H1 (cell line): ENCODE data around the gene MYO7B. TPM values are rescaled to one million over a fixed set of nuclear protein-coding genes. Genes with fewer than 3 reads are reported as not detected.

Source experiments
- CTCF ChIA-PET: fragments of 300-600 bp; sonication (Branson Sonifier 250); formaldehyde crosslinking; loops from one replicate; lab custom pipeline; 2021; ENCODE audit not compliant: partially characterized antibody; lab: Charles Lee
- POLR2A ChIA-PET: fragments of 300-600 bp; sonication (Branson Sonifier 250); formaldehyde crosslinking; loops from one replicate; lab custom pipeline; 2021; ENCODE audit warnings: inconsistent platforms; ENCODE audit not compliant: partially characterized antibody; lab: Charles Lee
- DNase-seq, 2 experiments: peaks; one replicate each; pipeline versions ENCODE4 v3.0.0 to v3.0.0-alpha.2; 2010 to 2022; ENCODE audit warnings: low spot score in 2 of 2, low read depth in 1 of 2, mixed read lengths in 1 of 2
- FAIRE-seq: peaks from 2 replicates; lab custom pipeline; 2011; peaks lifted over from hg19 to GRCh38; lab: Jason Lieb, UNC
- H2AFZ ChIP-seq: 2 replicates; pipeline ENCODE4 v1.8.1; 2012; ENCODE audit warnings: low read length, inconsistent platforms
- H2AK5ac ChIP-seq: 2 replicates; pipeline ENCODE4 v1.6.1; 2013; ENCODE audit warnings: low read depth, low read length
- H2BK120ac ChIP-seq: replicated peaks from 2 replicates; pipeline ENCODE3; 2013; ENCODE audit warnings: low read depth, low read length, inconsistent platforms
- H2BK12ac ChIP-seq: 2 replicates; pipeline ENCODE4 v1.6.1; 2013; ENCODE audit warnings: low read depth, low read length
- H2BK15ac ChIP-seq: 2 replicates; pipeline ENCODE4 v1.6.1; 2013; ENCODE audit warnings: low read length
- H2BK20ac ChIP-seq: 2 replicates; pipeline ENCODE4 v1.6.1; 2013; ENCODE audit warnings: low read length
- H2BK5ac ChIP-seq: 2 replicates; pipeline ENCODE4 v1.6.1; 2013; ENCODE audit warnings: low read depth, low read length
- H3K14ac ChIP-seq: 2 replicates; pipeline ENCODE4 v1.6.1; 2013; ENCODE audit warnings: inconsistent platforms; ENCODE audit not compliant: insufficient read length
- H3K18ac ChIP-seq: 2 replicates; pipeline ENCODE4 v1.6.1; 2013; ENCODE audit warnings: low read length; ENCODE audit errors: extremely low read depth
- H3K23ac ChIP-seq: 2 replicates; pipeline ENCODE4 v1.6.1; 2013; ENCODE audit warnings: inconsistent platforms; ENCODE audit not compliant: insufficient read length
- H3K23me2 ChIP-seq: 2 replicates; pipeline ENCODE4 v1.6.1; 2013; ENCODE audit warnings: low read depth, low read length
- H3K27ac ChIP-seq: 2 replicates; pipeline ENCODE4 v1.6.1; 2011; ENCODE audit warnings: low read depth, low read length, inconsistent platforms
- H3K27me3 ChIP-seq, 4 experiments: replicated peaks in 1 of 4; 1 replicate in 1 of 4; 2 replicates in 3 of 4; pipeline versions ENCODE4 v1.6.1 to v1.8.1; 2011 to 2013; ENCODE audit warnings: low read length in 3 of 4, mild to moderate bottlenecking in 3 of 4, inconsistent platforms in 2 of 4, mixed read lengths in 2 of 4, moderate library complexity in 1 of 4; ENCODE audit not compliant: control insufficient read depth in 3 of 4, insufficient read depth in 3 of 4; ENCODE audit errors: extremely low read depth in 1 of 4
- H3K36me3 ChIP-seq, 4 experiments: 2 replicates each; pipeline versions ENCODE4 v1.6.1 to v1.8.1; 2011 to 2013; ENCODE audit warnings: mild to moderate bottlenecking in 4 of 4, low read length in 3 of 4, moderate library complexity in 2 of 4, control low read depth in 1 of 4, inconsistent platforms in 1 of 4; ENCODE audit not compliant: insufficient read depth in 4 of 4, control insufficient read depth in 2 of 4
- H3K4ac ChIP-seq: replicated peaks from 2 replicates; pipeline ENCODE3; 2013; ENCODE audit warnings: low read length, low read depth, mixed read lengths, inconsistent platforms; ENCODE audit not compliant: insufficient read length
- H3K4me1 ChIP-seq, 4 experiments: replicated peaks in 1 of 4; 1 replicate in 1 of 4; 2 replicates in 3 of 4; pipeline versions ENCODE4 v1.6.1 to v1.8.1; 2011 to 2013; ENCODE audit warnings: low read length in 3 of 4, inconsistent platforms in 2 of 4, mixed read lengths in 1 of 4; ENCODE audit not compliant: insufficient read depth in 4 of 4, control insufficient read depth in 3 of 4
- H3K4me2 ChIP-seq, 2 experiments: 2 replicates each; pipeline versions ENCODE4 v1.6.1 to v1.8.1; 2011 to 2013; ENCODE audit warnings: low read depth in 2 of 2, low read length in 2 of 2, control low read depth in 1 of 2, inconsistent platforms in 1 of 2, mild to moderate bottlenecking in 1 of 2; ENCODE audit not compliant: insufficient read depth in 1 of 2
- H3K4me3 ChIP-seq, 4 experiments: fragments of 200-600, 300-600 bp in 1 of 4; sonication (generic), shearing (Covaris generic), sonication (Bioruptor Twin) in 1 of 4; 2 replicates each; pipeline versions ENCODE4 v1.5.1 to v1.8.1; 2011 to 2016; ENCODE audit warnings: low read length in 4 of 4, low read depth in 3 of 4, control low read depth in 2 of 4, inconsistent platforms in 2 of 4, mild to moderate bottlenecking in 2 of 4, mixed read lengths in 1 of 4, moderate library complexity in 1 of 4; ENCODE audit not compliant: insufficient read depth in 2 of 4; ENCODE audit errors: extremely low read depth in 1 of 4
- H3K56ac ChIP-seq: replicated peaks from 2 replicates; pipeline ENCODE3; 2013; ENCODE audit warnings: low read depth, mild to moderate bottlenecking, mixed read lengths, low read length, inconsistent platforms; ENCODE audit not compliant: insufficient read length
- H3K79me1 ChIP-seq: 2 replicates; pipeline ENCODE4 v1.6.1; 2013; ENCODE audit warnings: low read depth, low read length, control low read depth
- H3K79me2 ChIP-seq, 2 experiments: 2 replicates each; pipeline versions ENCODE4 v1.6.1 to v1.8.1; 2012 to 2013; ENCODE audit warnings: low read length in 2 of 2, mild to moderate bottlenecking in 2 of 2, inconsistent platforms in 1 of 2; ENCODE audit not compliant: insufficient read depth in 2 of 2, control insufficient read depth in 1 of 2
- H3K9ac ChIP-seq, 4 experiments: replicated peaks in 1 of 4; 1 replicate in 1 of 4; 2 replicates in 3 of 4; pipeline versions ENCODE4 v1.6.1 to v1.8.1; 2011 to 2013; ENCODE audit warnings: low read depth in 3 of 4, low read length in 3 of 4, control low read depth in 2 of 4, mild to moderate bottlenecking in 2 of 4, moderate library complexity in 2 of 4, inconsistent platforms in 1 of 4; ENCODE audit errors: extremely low read depth in 1 of 4
- H3K9me3 ChIP-seq, 2 experiments: 2 replicates each; pipeline versions ENCODE4 v1.6.1 to v1.8.1; 2012 to 2013; ENCODE audit warnings: mild to moderate bottlenecking in 2 of 2, moderate library complexity in 2 of 2, control low read depth in 1 of 2, inconsistent platforms in 1 of 2, low read depth in 1 of 2, low read length in 1 of 2, mixed read lengths in 1 of 2; ENCODE audit not compliant: insufficient read depth in 2 of 2
- H4K20me1 ChIP-seq, 2 experiments: replicated peaks in 1 of 2; 2 replicates each; pipeline versions ENCODE3 to v1.8.1; 2011 to 2013; ENCODE audit warnings: inconsistent platforms in 2 of 2, low read length in 2 of 2, mild to moderate bottlenecking in 1 of 2; ENCODE audit not compliant: insufficient read depth in 2 of 2, control insufficient read depth in 1 of 2
- H4K5ac ChIP-seq: 2 replicates; pipeline ENCODE4 v1.6.1; 2013; ENCODE audit warnings: low read length, low read depth, mixed read lengths, inconsistent platforms; ENCODE audit not compliant: insufficient read length
- H4K8ac ChIP-seq: 2 replicates; pipeline ENCODE4 v1.8.0; 2013; ENCODE audit warnings: mild to moderate bottlenecking, moderate library complexity, low read length, inconsistent platforms; ENCODE audit not compliant: insufficient read depth; ENCODE audit errors: extremely low read depth
- H4K91ac ChIP-seq: replicated peaks from 2 replicates; pipeline ENCODE3; 2013; ENCODE audit warnings: low read length, mixed read lengths, inconsistent platforms; ENCODE audit not compliant: insufficient read length
- CTBP2 ChIP-seq: IDR thresholded peaks from 2 replicates; pipeline ENCODE4 v1.7.0; 2011; ENCODE audit warnings: borderline replicate concordance, mild to moderate bottlenecking, moderate library complexity, mixed read lengths, low read length; ENCODE audit not compliant: insufficient read depth, insufficient read length
- EP300 ChIP-seq, 2 experiments: IDR thresholded peaks; 1 replicate in 1 of 2; 2 replicates in 1 of 2; pipeline ENCODE4 v1.6.1; 2011 to 2012; ENCODE audit warnings: low read depth in 2 of 2, low read length in 2 of 2, mild to moderate bottlenecking in 2 of 2, borderline replicate concordance in 1 of 2, inconsistent platforms in 1 of 2, moderate library complexity in 1 of 2
- HDAC6 ChIP-seq: IDR thresholded peaks from one replicate; pipeline ENCODE4 v1.7.1; 2012; ENCODE audit warnings: low read depth, mild to moderate bottlenecking, inconsistent platforms, low read length, moderate library complexity
- MAFK ChIP-seq: IDR thresholded peaks from 2 replicates; pipeline ENCODE4 v1.6.1; 2012; ENCODE audit warnings: low read depth, mild to moderate bottlenecking, improper control_type of control experiment, low read length
- RAD21 ChIP-seq, 2 experiments: IDR thresholded peaks in 1 of 2; conservative IDR thresholded peaks in 1 of 2; 2 replicates each; pipeline ENCODE4 v1.6.1; 2011; ENCODE audit warnings: low read depth in 2 of 2, low read length in 2 of 2, improper control_type of control experiment in 1 of 2, inconsistent platforms in 1 of 2, mild to moderate bottlenecking in 1 of 2, moderate library complexity in 1 of 2
- RFX5 ChIP-seq: IDR thresholded peaks from 2 replicates; pipeline ENCODE4 v1.6.1; 2011; ENCODE audit warnings: low read depth, low read length, improper control_type of control experiment, borderline replicate concordance
- USF2 ChIP-seq: IDR thresholded peaks from 2 replicates; pipeline ENCODE4 v1.6.1; 2011; ENCODE audit warnings: low read length, improper control_type of control experiment
- WGBS, 2 experiments: shearing (Covaris generic) in 1 of 2; methylation state at CpG; one replicate each; pipeline versions ENCODE4 v1.1.6 to v1.1.7; 2013 to 2015; ENCODE audit warnings: low lambda C conversion rate in 2 of 2, mixed read lengths in 2 of 2, inconsistent platforms in 1 of 2, low coverage in 1 of 2, missing lambda C conversion rate in 1 of 2; ENCODE audit not compliant: insufficient replicate concordance in 2 of 2, insufficient coverage in 1 of 2, insufficient read length in 1 of 2; ENCODE audit errors: extremely low coverage in 1 of 2, missing lambda C conversion rate in 1 of 2; 5-methylcytosine and 5-hydroxymethylcytosine counted together
- polyA plus RNA-seq, 7 experiments: library from polyadenylated mRNA; depleted of rRNA in 3 of 7; stranded (reverse) in 5 of 7; unstranded in 2 of 7; fragments of >200 nt in 5 of 7; fragments of 200-250 nt in 2 of 7; gene quantifications; 1 replicate in 5 of 7; 2 replicates in 1 of 7; 4 replicates in 1 of 7; pipeline versions ENCODE4 v1.2.1 to v1.2.3, GENCODE V29; 2011 to 2013; ENCODE audit warnings: missing spikeins in 2 of 7, mixed read lengths in 2 of 7
- total RNA-seq: library from RNA; stranded (reverse); fragmentation: NEBNext Ultra II Directional; extraction: Animal tissue kit (Norgen Biotek cat#: 25700); gene quantifications from 2 replicates; pipeline ENCODE4 v1.2.1, GENCODE V29; 2021

Gene MYO7B
- total and polyA plus RNA-seq, 2 of the 8 experiments (the other 6 are each of a cell fraction or from before 2014, with no cell fraction given) = not detected

GRCh38 chr2:127663566-127664064 is 128.1 kb downstream of the MYO7B start:
- ChIA-PET CTCF (interaction anchor here (0.7 to 4.1 kb wide), 8 partner anchors 10 to 72 kb away, joined by 3 to 15 read pairs (median 5); no protein-coding TSS in a partner anchor), POLR2A (interaction anchor here (1.1 to 3.8 kb wide), 2 partner anchors 12 to 148 kb away, joined by 3 to 21 read pairs; partner anchors contain the start of genes LIMS2 and WDR33)
- no peak overlapping the region for H3K56ac ChIP-seq
- H3K9me3 ChIP-seq = no peaks in the 10 kb centered on the region
- H2BK20ac ChIP-seq = no peak overlapping the region
- no peak overlapping the region for H2BK15ac ChIP-seq
- no peaks in the 10 kb centered on the region for H3K79me1 ChIP-seq
- no peaks in the 10 kb centered on the region for H3K79me2 ChIP-seq
- H4K20me1 ChIP-seq = no peaks in the 10 kb centered on the region
- H2AK5ac ChIP-seq = no peak overlapping the region
- H2BK120ac ChIP-seq = no peak overlapping the region
- no peak overlapping the region for H2AFZ ChIP-seq
- H3K23me2 ChIP-seq = peaks cover 3% of the 10 kb centered on the region; the same call in 1 of the 2 replicates
- peaks cover 0 to 3% (median 0%) of the 10 kb centered on the region in 4 experiments; a peak in 4 of 7 replicates for H3K4me1 ChIP-seq
- no peak overlapping the region for H3K14ac ChIP-seq
- H2BK5ac ChIP-seq = no peak overlapping the region
- H3K4me3 ChIP-seq = peak overlapping the region in 1 of 4 experiments; percentile 63; a peak in 2 of 8 replicates
- no peak overlapping the region for H3K4ac ChIP-seq
- no peak for TF ChIP-seq RFX5
- no peak for TF ChIP-seq CTBP2
- TF ChIP-seq HDAC6 = no peak
- no peak for TF ChIP-seq MAFK
- no peak for TF ChIP-seq RAD21 (IDR thresholded peaks at IDR 0.05 in 1 of 2, conservative IDR thresholded peaks at IDR 0.05 in 1 of 2; ENCODE audit: low read depth in 2 of 2, low read length in 2 of 2)
- TF ChIP-seq EP300 (IDR thresholded peaks at IDR 0.05; ENCODE audit: borderline replicate concordance in 1 of 2, low read depth in 2 of 2, low read length in 2 of 2) = no peak
- no peak for TF ChIP-seq USF2
- TF ChIP-seq, all 59 proteins: peak for 0
- DNase-seq = no peak
- Histone ChIP-seq H4K91ac (no peak overlapping the region), H3K23ac (no peak overlapping the region), H3K9ac (no peak overlapping the region), H3K18ac (no peak overlapping the region), H4K8ac (no peak overlapping the region), H4K5ac (no peak overlapping the region), H3K36me3 (no peaks in the 10 kb centered on the region), H3K27me3 (peaks cover 9 to 33% (median 25%) of the 10 kb centered on the region in 4 experiments), H2BK12ac (no peak overlapping the region), H3K4me2 (peak overlapping the region; percentile 43 to 71; a peak in 3 of 4 replicates), H3K27ac (no peak overlapping the region)
- 88% methylated on average over 5 of the region's 6 CpGs; no CpG with 5 or more reads in 1 of the 2 experiments for WGBS, 2 experiments
- FAIRE-seq = no peak
